GM19324 (cell line): ENCODE results near the gene CHADL.
"Not testable (repeated sequence)": the region's sequence is repeated elsewhere in the genome, so short reads cannot be mapped to it uniquely, and the experiment has no call there.

Experiments used
- ATAC-seq: cut with Tn5 transposase; IDR thresholded peaks from one replicate; pipeline ENCODE4 v1.9.1; 2021; ENCODE audit warnings: mild to moderate bottlenecking, moderate library complexity; ENCODE audit not compliant: unreplicated experiment, low FRiP score

Gene CHADL

DNA sequence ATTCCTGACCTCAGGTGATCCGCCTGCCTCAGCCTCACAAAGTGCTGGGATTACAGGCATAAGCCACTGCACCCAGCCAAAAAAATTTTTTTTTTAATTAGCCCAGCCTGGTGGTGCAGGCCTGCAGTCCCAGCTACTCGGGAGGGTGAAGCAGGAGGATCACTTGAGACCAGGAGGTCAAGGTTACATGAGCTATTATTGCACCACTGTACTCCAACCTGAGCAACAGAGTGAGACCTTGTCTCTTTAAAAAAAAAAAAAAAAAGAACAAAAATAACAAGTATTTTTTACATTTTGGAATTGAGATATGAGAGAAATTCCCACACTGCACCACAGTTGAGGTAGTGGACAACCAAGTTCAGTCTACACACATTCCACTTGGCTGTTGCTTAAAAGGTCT, 49.3 kb downstream of the CHADL start:
- no peak for ATAC-seq

DNA sequence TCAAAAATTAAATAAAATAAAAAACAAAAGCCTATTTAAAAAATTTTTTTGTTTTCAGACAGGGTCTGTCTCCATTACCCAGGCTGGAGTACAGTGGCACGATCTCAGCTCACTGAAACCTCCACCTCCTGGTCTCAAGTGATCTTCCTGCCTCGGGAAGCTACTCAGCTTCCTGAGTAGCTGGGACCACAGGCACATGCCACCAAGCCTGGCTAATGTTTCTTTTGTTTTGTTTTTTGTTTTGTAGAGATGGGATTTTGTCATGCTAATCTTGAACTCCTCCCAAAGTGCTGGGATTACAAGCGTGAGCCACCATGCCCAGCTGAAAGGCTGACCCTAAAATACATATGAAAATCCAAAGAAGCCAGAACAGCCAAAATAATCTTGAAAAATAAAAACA, 56.1 kb downstream of the CHADL start:
- ATAC-seq: no peak

- no peak for ATAC-seq
Observed at GRCh38 chr22:41181349-41182241, 59.1 kb downstream of the CHADL start.

DNA sequence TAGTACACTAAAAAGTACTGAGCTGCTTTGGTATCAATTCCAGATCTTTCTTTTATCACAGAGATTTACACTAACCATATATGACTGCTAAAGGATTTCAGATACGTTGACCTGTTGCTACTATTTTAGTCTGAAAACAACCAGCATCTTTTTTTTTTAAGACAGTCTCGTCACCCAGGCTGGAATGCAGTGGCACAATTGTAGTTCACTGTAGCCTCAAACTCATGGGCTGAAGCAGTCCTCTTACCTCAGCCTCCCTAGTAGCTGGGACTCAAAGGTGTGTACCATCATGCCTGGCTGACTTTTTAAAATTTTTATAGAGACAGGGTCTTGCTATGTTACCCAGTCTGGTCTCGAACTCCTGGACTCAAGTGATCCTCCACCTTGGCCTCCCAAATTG, 59.8 kb downstream of the CHADL start:
- no peak for ATAC-seq

DNA sequence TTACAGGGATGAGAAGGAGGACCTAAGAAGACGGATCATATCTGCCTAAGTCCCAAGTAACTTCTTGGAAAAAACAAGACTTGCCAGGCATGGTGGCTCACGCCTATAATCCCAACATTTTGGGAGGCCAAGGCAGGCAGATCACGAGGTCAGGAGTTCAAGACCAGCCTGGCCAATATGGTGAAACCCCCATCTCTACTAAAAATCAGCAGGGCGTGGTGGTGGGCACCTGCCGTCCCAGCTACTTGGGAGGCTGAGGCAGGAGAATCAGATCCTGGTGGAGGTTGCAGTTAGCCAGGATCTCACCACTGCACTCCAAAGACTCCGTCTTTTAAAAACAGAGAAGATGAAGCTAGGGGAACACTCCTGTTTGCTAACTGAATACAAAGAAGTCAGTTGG, 60.4 kb downstream of the CHADL start:
- ATAC-seq: not testable (repeated sequence)
